ENCODE results near the gene DUOXA1.

DUOXA1 gene

GRCh38 chr15:45146405-45146804 is 16.7 kb upstream of the DUOXA1 start:
- TF ChIP-seq FOXP2 (optimal IDR thresholded peaks at IDR 0.05; ENCODE audit: borderline replicate concordance, extremely low read depth, extremely low read length, insufficient read depth): no peak
- TF ChIP-seq REST (IDR thresholded peaks at IDR 0.05; ENCODE audit: insufficient read depth in 1 of 2, low read depth in 2 of 2, low read length in 2 of 2): no peak
- no peak for TF ChIP-seq TAF1 (IDR thresholded peaks at IDR 0.05; ENCODE audit: borderline replicate concordance, insufficient read depth, low read length)
- no peak for TF ChIP-seq SIN3A (IDR thresholded peaks at IDR 0.05; ENCODE audit: borderline replicate concordance, insufficient read depth, low read length)
- no peak for TF ChIP-seq POLR2AphosphoS5 (IDR thresholded peaks at IDR 0.05; ENCODE audit: low read depth, low read length)

GRCh38 chr15:45144775-45145174 is 15.1 kb upstream of the DUOXA1 start:
- TF ChIP-seq POLR2AphosphoS5 (IDR thresholded peaks at IDR 0.05; ENCODE audit: low read depth, low read length): no peak
- no peak for TF ChIP-seq REST (IDR thresholded peaks at IDR 0.05; ENCODE audit: insufficient read depth in 1 of 2, low read depth in 2 of 2, low read length in 2 of 2)
- TF ChIP-seq FOXP2 (optimal IDR thresholded peaks at IDR 0.05; ENCODE audit: borderline replicate concordance, extremely low read depth, extremely low read length, insufficient read depth): no peak
- TF ChIP-seq TAF1 (IDR thresholded peaks at IDR 0.05; ENCODE audit: borderline replicate concordance, insufficient read depth, low read length): no peak
- TF ChIP-seq SIN3A (IDR thresholded peaks at IDR 0.05; ENCODE audit: borderline replicate concordance, insufficient read depth, low read length): no peak

GRCh38 chr15:45143946-45144345 is 14.3 kb upstream of the DUOXA1 start:
- TF ChIP-seq POLR2AphosphoS5 (IDR thresholded peaks at IDR 0.05; ENCODE audit: low read depth, low read length): no peak

- TF ChIP-seq POLR2AphosphoS5 (IDR thresholded peaks at IDR 0.05; ENCODE audit: low read depth, low read length) (no peak), REST (IDR thresholded peaks at IDR 0.05; ENCODE audit: insufficient read depth in 1 of 2, low read depth in 2 of 2, low read length in 2 of 2) (no peak), FOXP2 (optimal IDR thresholded peaks at IDR 0.05; ENCODE audit: borderline replicate concordance, extremely low read depth, extremely low read length, insufficient read depth) (no peak), TAF1 (IDR thresholded peaks at IDR 0.05; ENCODE audit: borderline replicate concordance, insufficient read depth, low read length) (no peak), SIN3A (IDR thresholded peaks at IDR 0.05; ENCODE audit: borderline replicate concordance, insufficient read depth, low read length) (no peak)
Observed at GRCh38 chr15:45143056-45143455, 13.4 kb upstream of the DUOXA1 start.

- TF ChIP-seq TAF1 (IDR thresholded peaks at IDR 0.05; ENCODE audit: borderline replicate concordance, insufficient read depth, low read length) (no peak), FOXP2 (optimal IDR thresholded peaks at IDR 0.05; ENCODE audit: borderline replicate concordance, extremely low read depth, extremely low read length, insufficient read depth) (no peak), REST (IDR thresholded peaks at IDR 0.05; ENCODE audit: insufficient read depth in 1 of 2, low read depth in 2 of 2, low read length in 2 of 2) (no peak), SIN3A (IDR thresholded peaks at IDR 0.05; ENCODE audit: borderline replicate concordance, insufficient read depth, low read length) (no peak), POLR2AphosphoS5 (IDR thresholded peaks at IDR 0.05; ENCODE audit: low read depth, low read length) (no peak)
Observed at GRCh38 chr15:45141386-45141785, 11.7 kb upstream of the DUOXA1 start.
